Body of pancreas (tissue), 4 donors: ENCODE results near the gene RTN3.

Experiments used
- POLR2A ChIP-seq, 3 donors: fragments of 450-650 bp; IDR thresholded peaks; one replicate each; pipeline ENCODE4 v1.6.1; 2016; ENCODE audit warnings: antibody characterized with exemption in 3 of 3, mild to moderate bottlenecking in 2 of 3
- TF ChIP-seq, protein P1 (sequence below), 7 experiments: fragments of 450-650 bp in 4 of 7; fragments of 200-600 bp in 3 of 7; sonication (generic) in 3 of 7; IDR thresholded peaks; one replicate each; pipeline ENCODE4 v1.5.1; 2016 to 2019; ENCODE audit warnings: antibody characterized with exemption in 7 of 7

DNA sequence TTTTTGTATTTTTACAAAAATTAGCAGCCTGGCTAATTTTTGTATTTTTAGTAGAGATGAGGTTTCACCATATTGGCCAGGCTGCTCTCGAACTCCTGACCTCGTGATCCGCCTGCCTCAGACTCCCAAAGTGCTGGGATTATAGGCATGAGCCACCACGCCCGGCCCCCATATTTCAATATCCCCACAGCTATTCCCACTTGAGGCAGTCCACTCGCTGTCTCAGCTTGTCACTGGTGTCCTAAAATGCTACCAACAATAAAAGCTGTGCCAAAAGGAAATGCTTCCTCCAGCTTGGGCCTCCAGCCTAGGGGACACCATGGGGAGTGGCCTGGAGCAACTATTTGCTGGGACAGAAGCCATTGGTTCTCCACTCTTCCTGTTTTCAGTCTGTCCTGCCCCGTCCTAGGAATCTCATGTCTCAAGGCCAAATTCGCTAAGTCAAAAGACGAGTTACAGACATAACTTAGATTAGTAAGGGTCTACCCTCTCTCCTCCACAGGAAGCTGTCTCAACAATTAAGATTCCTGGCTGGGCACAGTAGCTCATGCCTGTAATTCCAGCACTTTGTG, 124.6 kb downstream of the RTN3 start:
- no peak for TF ChIP-seq POLR2A (IDR thresholded peaks at IDR 0.05)
- TF ChIP-seq, protein P1, sequence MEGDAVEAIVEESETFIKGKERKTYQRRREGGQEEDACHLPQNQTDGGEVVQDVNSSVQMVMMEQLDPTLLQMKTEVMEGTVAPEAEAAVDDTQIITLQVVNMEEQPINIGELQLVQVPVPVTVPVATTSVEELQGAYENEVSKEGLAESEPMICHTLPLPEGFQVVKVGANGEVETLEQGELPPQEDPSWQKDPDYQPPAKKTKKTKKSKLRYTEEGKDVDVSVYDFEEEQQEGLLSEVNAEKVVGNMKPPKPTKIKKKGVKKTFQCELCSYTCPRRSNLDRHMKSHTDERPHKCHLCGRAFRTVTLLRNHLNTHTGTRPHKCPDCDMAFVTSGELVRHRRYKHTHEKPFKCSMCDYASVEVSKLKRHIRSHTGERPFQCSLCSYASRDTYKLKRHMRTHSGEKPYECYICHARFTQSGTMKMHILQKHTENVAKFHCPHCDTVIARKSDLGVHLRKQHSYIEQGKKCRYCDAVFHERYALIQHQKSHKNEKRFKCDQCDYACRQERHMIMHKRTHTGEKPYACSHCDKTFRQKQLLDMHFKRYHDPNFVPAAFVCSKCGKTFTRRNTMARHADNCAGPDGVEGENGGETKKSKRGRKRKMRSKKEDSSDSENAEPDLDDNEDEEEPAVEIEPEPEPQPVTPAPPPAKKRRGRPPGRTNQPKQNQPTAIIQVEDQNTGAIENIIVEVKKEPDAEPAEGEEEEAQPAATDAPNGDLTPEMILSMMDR (IDR thresholded peaks at IDR 0.05) = no peak
